Lung (tissue), 12 donors: Measurements from ENCODE around the gene USP12. TPM values are rescaled to one million over a fixed set of nuclear protein-coding genes. Genes with fewer than 3 reads are reported as not detected.

Experiments used
- ATAC-seq: fragments of 200-7000 bp; cut with Tn5 transposase; one replicate; pipeline ENCODE4 v1.9.1; 2020; ENCODE audit warnings: moderate number of reproducible peaks; ENCODE audit not compliant: insufficient read depth, low FRiP score
- DNase-seq, 3 donors: peaks; one replicate each; pipeline ENCODE4 v3.0.0-alpha.2; 2013 to 2017
- H3K27ac ChIP-seq, 2 donors: one replicate each; pipeline ENCODE4 v1.5.1; 2013; ENCODE audit warnings: mild to moderate bottlenecking in 2 of 2, moderate library complexity in 2 of 2, control low read depth in 1 of 2, inconsistent platforms in 1 of 2, low read depth in 1 of 2, low read length in 1 of 2
- H3K27me3 ChIP-seq, 3 donors: one replicate each; pipeline ENCODE4 v1.5.1; 2013; ENCODE audit warnings: low read length in 2 of 3; ENCODE audit not compliant: control insufficient read depth in 3 of 3, insufficient read depth in 3 of 3
- H3K36me3 ChIP-seq, 4 donors: one replicate each; pipeline ENCODE4 v1.5.1; 2013; ENCODE audit warnings: low read length in 4 of 4, mild to moderate bottlenecking in 1 of 4, moderate library complexity in 1 of 4; ENCODE audit not compliant: control insufficient read depth in 4 of 4, insufficient read depth in 4 of 4
- H3K4me1 ChIP-seq, 5 donors: one replicate each; pipeline ENCODE4 v1.5.1; 2013; ENCODE audit warnings: low read length in 5 of 5, mild to moderate bottlenecking in 2 of 5, moderate library complexity in 1 of 5; ENCODE audit not compliant: control insufficient read depth in 5 of 5, insufficient read depth in 5 of 5
- H3K4me3 ChIP-seq: one replicate; pipeline ENCODE4 v1.5.1; 2013; ENCODE audit warnings: mild to moderate bottlenecking, control low read depth, moderate library complexity
- H3K9ac ChIP-seq, 2 donors: one replicate each; pipeline ENCODE4 v1.5.1; 2013; ENCODE audit warnings: low read length in 2 of 2, control low read depth in 1 of 2; ENCODE audit not compliant: insufficient read depth in 1 of 2
- H3K9me3 ChIP-seq, 4 donors: one replicate each; pipeline ENCODE4 v1.5.1; 2013; ENCODE audit warnings: low read length in 3 of 4, mild to moderate bottlenecking in 1 of 4, moderate library complexity in 1 of 4; ENCODE audit not compliant: control insufficient read depth in 4 of 4, insufficient read depth in 3 of 4
- CTCF ChIP-seq: IDR thresholded peaks from 2 replicates; pipeline ENCODE4 v1.5.1; 2012; ENCODE audit warnings: mild to moderate bottlenecking; ENCODE audit errors: control extremely low read depth, extremely low read depth
- WGBS, 2 donors: extraction: QIAGEN DNeasy Blood & Tissue Kit; methylation state at CpG; one replicate each; pipeline ENCODE4 v1.1.7; 2013; 5-methylcytosine and 5-hydroxymethylcytosine counted together
- polyA plus RNA-seq, 2 donors: library from polyadenylated mRNA; stranded (reverse); fragments of 200-250 nt; gene quantifications; one replicate each; pipeline ENCODE4 v1.2.1, GENCODE V29; 2013
- total RNA-seq, 2 donors: library from RNA; depleted of rRNA in 1 of 2; stranded (reverse); fragments of >200 nt in 1 of 2; gene quantifications; one replicate each; pipeline ENCODE4 v1.2.1, GENCODE V29; 2014 to 2021
- donor health status: control.
- donor health status: control.
- donor health status: Bipolar disorder and iron deficiency.
- donor health status: healthy.
- donor health status: DM: yes; HTN: yes; CAD: no.

USP12 gene
- total and polyA plus RNA-seq, 4 donors = 12.6 to 60.0 (median 19.2) TPM

- H3K36me3 ChIP-seq = no peaks in the 10 kb centered on the region
- H3K9ac ChIP-seq = no peak overlapping the region
- no peak overlapping the region for H3K27ac ChIP-seq
- DNase-seq (no peak), ATAC-seq (no peak)
- H3K4me3 ChIP-seq = no peak overlapping the region
- TF ChIP-seq CTCF = no peak
- WGBS, 2 donors = 71 to 72% methylated on average over 2 of the region's 2 CpGs
- H3K4me1 ChIP-seq = no peaks in the 10 kb centered on the region
- peaks cover 0 to 6% (median 1%) of the 10 kb centered on the region in 4 donors for H3K9me3 ChIP-seq
- H3K27me3 ChIP-seq = no peaks in the 10 kb centered on the region
Observed at GRCh38 chr13:27054760-27055159, 116.9 kb downstream of the USP12 start.

- 70 to 75% methylated on average over 6 of the region's 6 CpGs for WGBS, 2 donors
- no peak overlapping the region for H3K9ac ChIP-seq
Observed at GRCh38 chr13:27053902-27054595, 117.6 kb downstream of the USP12 start.

GRCh38 chr13:27053210-27053884 lies 118.3 kb downstream of the USP12 start:
- TF ChIP-seq CTCF = no peak
- H3K4me3 ChIP-seq = no peak overlapping the region
- H3K27ac ChIP-seq = no peak overlapping the region
- no peak for DNase-seq
- H3K36me3 ChIP-seq = no peaks in the 10 kb centered on the region
- peaks cover 0 to 6% (median 1%) of the 10 kb centered on the region in 4 donors for H3K9me3 ChIP-seq
- ATAC-seq = no peak
- 38 to 54% methylated on average over 10 of the region's 10 CpGs for WGBS, 2 donors
- H3K4me1 ChIP-seq = no peaks in the 10 kb centered on the region
- H3K27me3 ChIP-seq = no peaks in the 10 kb centered on the region
- no peak overlapping the region for H3K9ac ChIP-seq

More at GRCh38 chr13:27053902-27054595, 117.6 kb downstream of the USP12 start:
- no peak overlapping the region for H3K27ac ChIP-seq
- H3K4me1 ChIP-seq = no peaks in the 10 kb centered on the region
- no peaks in the 10 kb centered on the region for H3K27me3 ChIP-seq
- no peak for ATAC-seq
- H3K36me3 ChIP-seq = no peaks in the 10 kb centered on the region
- no peak for DNase-seq
- no peak overlapping the region for H3K4me3 ChIP-seq
- H3K9me3 ChIP-seq = peaks cover 0 to 6% (median 1%) of the 10 kb centered on the region in 4 donors
- no peak for TF ChIP-seq CTCF
